H1 (cell line): ENCODE measurements around the gene CCDC178. TPM values are rescaled to one million over a fixed set of nuclear protein-coding genes. Genes with fewer than 3 reads are reported as not detected.
A peak's percentile ranks its signal among the peaks of the same experiment; 100 is the strongest.

ENCODE experiments used
- CTCF ChIA-PET: fragments of 300-600 bp; sonication (Branson Sonifier 250); formaldehyde crosslinking; loops from one replicate; lab custom pipeline; 2021; ENCODE audit not compliant: partially characterized antibody; lab: Charles Lee
- POLR2A ChIA-PET: fragments of 300-600 bp; sonication (Branson Sonifier 250); formaldehyde crosslinking; loops from one replicate; lab custom pipeline; 2021; ENCODE audit warnings: inconsistent platforms; ENCODE audit not compliant: partially characterized antibody; lab: Charles Lee
- DNase-seq, 2 experiments: peaks; one replicate each; pipeline versions ENCODE4 v3.0.0 to v3.0.0-alpha.2; 2010 to 2022; ENCODE audit warnings: low spot score in 2 of 2, low read depth in 1 of 2, mixed read lengths in 1 of 2
- FAIRE-seq: peaks from 2 replicates; lab custom pipeline; 2011; peaks lifted over from hg19 to GRCh38; lab: Jason Lieb, UNC
- H2AFZ ChIP-seq: 2 replicates; pipeline ENCODE4 v1.8.1; 2012; ENCODE audit warnings: low read length, inconsistent platforms
- H2AK5ac ChIP-seq: 2 replicates; pipeline ENCODE4 v1.6.1; 2013; ENCODE audit warnings: low read depth, low read length
- H2BK120ac ChIP-seq: replicated peaks from 2 replicates; pipeline ENCODE3; 2013; ENCODE audit warnings: low read depth, low read length, inconsistent platforms
- H2BK12ac ChIP-seq: 2 replicates; pipeline ENCODE4 v1.6.1; 2013; ENCODE audit warnings: low read depth, low read length
- H2BK15ac ChIP-seq: 2 replicates; pipeline ENCODE4 v1.6.1; 2013; ENCODE audit warnings: low read length
- H2BK20ac ChIP-seq: 2 replicates; pipeline ENCODE4 v1.6.1; 2013; ENCODE audit warnings: low read length
- H2BK5ac ChIP-seq: 2 replicates; pipeline ENCODE4 v1.6.1; 2013; ENCODE audit warnings: low read depth, low read length
- H3K14ac ChIP-seq: 2 replicates; pipeline ENCODE4 v1.6.1; 2013; ENCODE audit warnings: inconsistent platforms; ENCODE audit not compliant: insufficient read length
- H3K18ac ChIP-seq: 2 replicates; pipeline ENCODE4 v1.6.1; 2013; ENCODE audit warnings: low read length; ENCODE audit errors: extremely low read depth
- H3K23ac ChIP-seq: 2 replicates; pipeline ENCODE4 v1.6.1; 2013; ENCODE audit warnings: inconsistent platforms; ENCODE audit not compliant: insufficient read length
- H3K23me2 ChIP-seq: 2 replicates; pipeline ENCODE4 v1.6.1; 2013; ENCODE audit warnings: low read depth, low read length
- H3K27ac ChIP-seq: 2 replicates; pipeline ENCODE4 v1.6.1; 2011; ENCODE audit warnings: low read depth, low read length, inconsistent platforms
- H3K27me3 ChIP-seq, 4 experiments: replicated peaks in 1 of 4; 1 replicate in 1 of 4; 2 replicates in 3 of 4; pipeline versions ENCODE4 v1.6.1 to v1.8.1; 2011 to 2013; ENCODE audit warnings: low read length in 3 of 4, mild to moderate bottlenecking in 3 of 4, inconsistent platforms in 2 of 4, mixed read lengths in 2 of 4, moderate library complexity in 1 of 4; ENCODE audit not compliant: control insufficient read depth in 3 of 4, insufficient read depth in 3 of 4; ENCODE audit errors: extremely low read depth in 1 of 4
- H3K36me3 ChIP-seq, 4 experiments: 2 replicates each; pipeline versions ENCODE4 v1.6.1 to v1.8.1; 2011 to 2013; ENCODE audit warnings: mild to moderate bottlenecking in 4 of 4, low read length in 3 of 4, moderate library complexity in 2 of 4, control low read depth in 1 of 4, inconsistent platforms in 1 of 4; ENCODE audit not compliant: insufficient read depth in 4 of 4, control insufficient read depth in 2 of 4
- H3K4ac ChIP-seq: replicated peaks from 2 replicates; pipeline ENCODE3; 2013; ENCODE audit warnings: low read length, low read depth, mixed read lengths, inconsistent platforms; ENCODE audit not compliant: insufficient read length
- H3K4me1 ChIP-seq, 4 experiments: replicated peaks in 1 of 4; 1 replicate in 1 of 4; 2 replicates in 3 of 4; pipeline versions ENCODE4 v1.6.1 to v1.8.1; 2011 to 2013; ENCODE audit warnings: low read length in 3 of 4, inconsistent platforms in 2 of 4, mixed read lengths in 1 of 4; ENCODE audit not compliant: insufficient read depth in 4 of 4, control insufficient read depth in 3 of 4
- H3K4me2 ChIP-seq, 2 experiments: 2 replicates each; pipeline versions ENCODE4 v1.6.1 to v1.8.1; 2011 to 2013; ENCODE audit warnings: low read depth in 2 of 2, low read length in 2 of 2, control low read depth in 1 of 2, inconsistent platforms in 1 of 2, mild to moderate bottlenecking in 1 of 2; ENCODE audit not compliant: insufficient read depth in 1 of 2
- H3K4me3 ChIP-seq, 4 experiments: fragments of 200-600, 300-600 bp in 1 of 4; sonication (generic), shearing (Covaris generic), sonication (Bioruptor Twin) in 1 of 4; 2 replicates each; pipeline versions ENCODE4 v1.5.1 to v1.8.1; 2011 to 2016; ENCODE audit warnings: low read length in 4 of 4, low read depth in 3 of 4, control low read depth in 2 of 4, inconsistent platforms in 2 of 4, mild to moderate bottlenecking in 2 of 4, mixed read lengths in 1 of 4, moderate library complexity in 1 of 4; ENCODE audit not compliant: insufficient read depth in 2 of 4; ENCODE audit errors: extremely low read depth in 1 of 4
- H3K56ac ChIP-seq: replicated peaks from 2 replicates; pipeline ENCODE3; 2013; ENCODE audit warnings: low read depth, mild to moderate bottlenecking, mixed read lengths, low read length, inconsistent platforms; ENCODE audit not compliant: insufficient read length
- H3K79me1 ChIP-seq: 2 replicates; pipeline ENCODE4 v1.6.1; 2013; ENCODE audit warnings: low read depth, low read length, control low read depth
- H3K79me2 ChIP-seq, 2 experiments: 2 replicates each; pipeline versions ENCODE4 v1.6.1 to v1.8.1; 2012 to 2013; ENCODE audit warnings: low read length in 2 of 2, mild to moderate bottlenecking in 2 of 2, inconsistent platforms in 1 of 2; ENCODE audit not compliant: insufficient read depth in 2 of 2, control insufficient read depth in 1 of 2
- H3K9ac ChIP-seq, 4 experiments: replicated peaks in 1 of 4; 1 replicate in 1 of 4; 2 replicates in 3 of 4; pipeline versions ENCODE4 v1.6.1 to v1.8.1; 2011 to 2013; ENCODE audit warnings: low read depth in 3 of 4, low read length in 3 of 4, control low read depth in 2 of 4, mild to moderate bottlenecking in 2 of 4, moderate library complexity in 2 of 4, inconsistent platforms in 1 of 4; ENCODE audit errors: extremely low read depth in 1 of 4
- H3K9me3 ChIP-seq, 2 experiments: 2 replicates each; pipeline versions ENCODE4 v1.6.1 to v1.8.1; 2012 to 2013; ENCODE audit warnings: mild to moderate bottlenecking in 2 of 2, moderate library complexity in 2 of 2, control low read depth in 1 of 2, inconsistent platforms in 1 of 2, low read depth in 1 of 2, low read length in 1 of 2, mixed read lengths in 1 of 2; ENCODE audit not compliant: insufficient read depth in 2 of 2
- H4K20me1 ChIP-seq, 2 experiments: replicated peaks in 1 of 2; 2 replicates each; pipeline versions ENCODE3 to v1.8.1; 2011 to 2013; ENCODE audit warnings: inconsistent platforms in 2 of 2, low read length in 2 of 2, mild to moderate bottlenecking in 1 of 2; ENCODE audit not compliant: insufficient read depth in 2 of 2, control insufficient read depth in 1 of 2
- H4K5ac ChIP-seq: 2 replicates; pipeline ENCODE4 v1.6.1; 2013; ENCODE audit warnings: low read length, low read depth, mixed read lengths, inconsistent platforms; ENCODE audit not compliant: insufficient read length
- H4K8ac ChIP-seq: 2 replicates; pipeline ENCODE4 v1.8.0; 2013; ENCODE audit warnings: mild to moderate bottlenecking, moderate library complexity, low read length, inconsistent platforms; ENCODE audit not compliant: insufficient read depth; ENCODE audit errors: extremely low read depth
- H4K91ac ChIP-seq: replicated peaks from 2 replicates; pipeline ENCODE3; 2013; ENCODE audit warnings: low read length, mixed read lengths, inconsistent platforms; ENCODE audit not compliant: insufficient read length
- EGR1 ChIP-seq: IDR thresholded peaks from 2 replicates; pipeline ENCODE4 v1.6.1; 2011; ENCODE audit warnings: low read depth, low read length, borderline replicate concordance
- GTF2F1 ChIP-seq: IDR thresholded peaks from 2 replicates; pipeline ENCODE4 v1.6.1; 2012; ENCODE audit warnings: low read depth, low read length, improper control_type of control experiment, borderline replicate concordance
- HDAC6 ChIP-seq: IDR thresholded peaks from one replicate; pipeline ENCODE4 v1.7.1; 2012; ENCODE audit warnings: low read depth, mild to moderate bottlenecking, inconsistent platforms, low read length, moderate library complexity
- JUND ChIP-seq: IDR thresholded peaks from 2 replicates; pipeline ENCODE4 v1.6.1; 2011; ENCODE audit warnings: mild to moderate bottlenecking, improper control_type of control experiment, low read length
- KDM5A ChIP-seq: fragments of 200-600 bp; IDR thresholded peaks from 2 replicates; pipeline ENCODE4 v1.7.1; 2012; ENCODE audit warnings: mild to moderate bottlenecking, low read length, inconsistent platforms, mixed read lengths
- MAFK ChIP-seq: IDR thresholded peaks from 2 replicates; pipeline ENCODE4 v1.6.1; 2012; ENCODE audit warnings: low read depth, mild to moderate bottlenecking, improper control_type of control experiment, low read length
- POU5F1 ChIP-seq: IDR thresholded peaks from 2 replicates; pipeline ENCODE4 v1.6.1; 2011; ENCODE audit warnings: low read depth, mild to moderate bottlenecking, low read length, moderate library complexity
- RFX5 ChIP-seq: IDR thresholded peaks from 2 replicates; pipeline ENCODE4 v1.6.1; 2011; ENCODE audit warnings: low read depth, low read length, improper control_type of control experiment, borderline replicate concordance
- SAP30 ChIP-seq: fragments of 300-600 bp; sonication (generic); IDR thresholded peaks from 2 replicates; pipeline ENCODE4 v1.7.1; 2012; ENCODE audit warnings: low read length, moderate library complexity, mild to moderate bottlenecking, inconsistent platforms; ENCODE audit not compliant: insufficient read depth, insufficient replicate concordance
- SP1 ChIP-seq: IDR thresholded peaks from 2 replicates; pipeline ENCODE4 v1.6.1; 2011; ENCODE audit warnings: low read depth, low read length
- SUZ12 ChIP-seq: fragments of 200-600 bp; sonication (generic); IDR thresholded peaks from 2 replicates; pipeline ENCODE4 v1.6.1; 2012; ENCODE audit warnings: mild to moderate bottlenecking, inconsistent platforms, low read length, moderate library complexity, mixed read lengths
- TAF1 ChIP-seq: IDR thresholded peaks from 2 replicates; pipeline ENCODE4 v1.6.1; 2011; ENCODE audit warnings: mild to moderate bottlenecking, low read depth, low read length
- TEAD4 ChIP-seq: IDR thresholded peaks from 2 replicates; pipeline ENCODE4 v1.6.1; 2012; ENCODE audit warnings: low read depth, low read length, inconsistent platforms, mixed read lengths
- USF2 ChIP-seq: IDR thresholded peaks from 2 replicates; pipeline ENCODE4 v1.6.1; 2011; ENCODE audit warnings: low read length, improper control_type of control experiment
- WGBS, 2 experiments: shearing (Covaris generic) in 1 of 2; methylation state at CpG; one replicate each; pipeline versions ENCODE4 v1.1.6 to v1.1.7; 2013 to 2015; ENCODE audit warnings: low lambda C conversion rate in 2 of 2, mixed read lengths in 2 of 2, inconsistent platforms in 1 of 2, low coverage in 1 of 2, missing lambda C conversion rate in 1 of 2; ENCODE audit not compliant: insufficient replicate concordance in 2 of 2, insufficient coverage in 1 of 2, insufficient read length in 1 of 2; ENCODE audit errors: extremely low coverage in 1 of 2, missing lambda C conversion rate in 1 of 2; 5-methylcytosine and 5-hydroxymethylcytosine counted together
- polyA plus RNA-seq, 7 experiments: library from polyadenylated mRNA; depleted of rRNA in 3 of 7; stranded (reverse) in 5 of 7; unstranded in 2 of 7; fragments of >200 nt in 5 of 7; fragments of 200-250 nt in 2 of 7; gene quantifications; 1 replicate in 5 of 7; 2 replicates in 1 of 7; 4 replicates in 1 of 7; pipeline versions ENCODE4 v1.2.1 to v1.2.3, GENCODE V29; 2011 to 2013; ENCODE audit warnings: missing spikeins in 2 of 7, mixed read lengths in 2 of 7
- total RNA-seq: library from RNA; stranded (reverse); fragmentation: NEBNext Ultra II Directional; extraction: Animal tissue kit (Norgen Biotek cat#: 25700); gene quantifications from 2 replicates; pipeline ENCODE4 v1.2.1, GENCODE V29; 2021

CCDC178 gene
- total and polyA plus RNA-seq, 2 of the 8 experiments (the other 6 are each of a cell fraction or from before 2014, with no cell fraction given) = not detected

DNA sequence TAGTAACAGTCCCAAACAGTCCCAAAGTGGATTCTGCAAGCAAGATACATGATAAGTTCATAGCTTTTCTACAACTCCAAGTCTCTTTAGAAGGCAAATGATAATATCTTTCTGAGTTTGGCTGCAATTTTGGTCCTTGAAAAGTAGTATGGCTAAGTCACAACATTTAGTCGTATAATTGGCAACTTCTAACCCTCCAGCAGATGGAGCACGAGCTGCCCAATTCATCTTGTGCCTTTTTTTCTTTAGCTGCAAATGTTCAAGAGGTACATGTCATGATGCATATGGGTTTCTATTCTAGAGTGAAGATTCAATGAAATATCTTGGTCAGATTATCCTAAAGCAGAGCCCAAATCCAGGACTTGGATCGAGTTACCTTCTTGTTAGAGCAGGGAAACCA is 540.7 kb downstream of the CCDC178 start:
- CTCF ChIA-PET = interaction anchor here (1.2 kb wide), 1 partner anchor 17 kb away, joined by 3 read pairs; no protein-coding TSS in a partner anchor
- Histone ChIP-seq H3K56ac (no peak overlapping the region), H4K5ac (no peak overlapping the region), H3K4me1 (no peaks in the 10 kb centered on the region), H2BK5ac (no peak overlapping the region), H3K27ac (no peak overlapping the region), H2BK120ac (no peak overlapping the region), H3K23me2 (no peaks in the 10 kb centered on the region), H2AFZ (0 out of 2 replicates have a peak overlapping the region, but pooled peaks have one; percentile 23), H4K20me1 (no peaks in the 10 kb centered on the region), H3K9me3 (peaks cover 19 to 25% of the 10 kb centered on the region in 2 experiments), H2BK15ac (no peak overlapping the region), H2AK5ac (no peak overlapping the region), H4K91ac (no peak overlapping the region), H3K4me3 (no peak overlapping the region), H3K4ac (no peak overlapping the region), H3K79me1 (no peaks in the 10 kb centered on the region), H2BK12ac (no peak overlapping the region), H2BK20ac (no peak overlapping the region), H3K27me3 (no peaks in the 10 kb centered on the region), H3K4me2 (no peak overlapping the region), H3K23ac (no peak overlapping the region), H3K18ac (no peak overlapping the region), H3K79me2 (no peaks in the 10 kb centered on the region), H4K8ac (no peak overlapping the region), H3K14ac (no peak overlapping the region), H3K36me3 (peaks cover 0 to 3% (median 0%) of the 10 kb centered on the region in 4 experiments; a peak in 1 of 8 replicates), H3K9ac (no peak overlapping the region)
- FAIRE-seq (no peak), DNase-seq (no peak)
- POLR2A ChIA-PET = no interaction called here
- 88% methylated on average over 3 of the region's 3 CpGs; no CpG with 5 or more reads in 1 of the 2 experiments for WGBS, 2 experiments
- TF ChIP-seq JUND = no peak
- no peak for TF ChIP-seq KDM5A
- TF ChIP-seq RFX5 = no peak
- no peak for TF ChIP-seq EGR1
- TF ChIP-seq GTF2F1 = no peak
- no peak for TF ChIP-seq SUZ12
- no peak for TF ChIP-seq TEAD4
- no peak for TF ChIP-seq TAF1
- TF ChIP-seq USF2 = no peak
- no peak for TF ChIP-seq HDAC6
- no peak for TF ChIP-seq SAP30
- no peak for TF ChIP-seq MAFK
- no peak for TF ChIP-seq SP1
- no peak for TF ChIP-seq POU5F1
